SK-N-SH treated with all-trans-retinoic acid at 6 μM for 48 hours (cell line): ENCODE results near the gene SLC25A36.
"Not testable (repeated sequence)": the region's sequence is repeated elsewhere in the genome, so short reads cannot be mapped to it uniquely, and the experiment has no call there.

Experiments
- ATAC-seq: fragments of 200-7000 bp; cut with Tn5 transposase; 3 replicates; pipeline ENCODE4 v1.9.1; 2020; ENCODE audit warnings: mild to moderate bottlenecking, moderate library complexity
- ARNTL ChIP-seq: fragments of 450-650 bp; formaldehyde crosslinking; IDR thresholded peaks from 2 replicates; pipeline ENCODE4 v1.5.0; 2020; ENCODE audit warnings: low read depth, mild to moderate bottlenecking, moderate library complexity, borderline replicate concordance
- BACH2 ChIP-seq: fragments of 250-450 bp; sonication (Bioruptor Pico); IDR thresholded peaks from 2 replicates; pipeline ENCODE4 v1.9.0; 2021; ENCODE audit warnings: mild to moderate bottlenecking, borderline replicate concordance
- CREB5 ChIP-seq: fragments of 250-450 bp; sonication (Bioruptor Pico); IDR thresholded peaks from 2 replicates; pipeline ENCODE4 v1.5.1; 2020; ENCODE audit warnings: low read depth, mild to moderate bottlenecking, moderate library complexity
- CSDC2 ChIP-seq: fragments of 250-450 bp; sonication (Bioruptor Pico); IDR thresholded peaks from 2 replicates; pipeline ENCODE4 v1.5.0; 2020; ENCODE audit warnings: mild to moderate bottlenecking, moderate library complexity
- CSRNP3 ChIP-seq: fragments of 250-450 bp; sonication (Bioruptor Pico); IDR thresholded peaks from 2 replicates; pipeline ENCODE4 v1.5.1; 2021; ENCODE audit warnings: mild to moderate bottlenecking, moderate library complexity
- ESRRG ChIP-seq: fragments of 250-450 bp; sonication (Bioruptor Pico); IDR thresholded peaks from 2 replicates; pipeline ENCODE4 v1.6.1; 2021; ENCODE audit warnings: mild to moderate bottlenecking
- GLIS3 ChIP-seq: fragments of 250-450 bp; sonication (Bioruptor Pico); IDR thresholded peaks from 2 replicates; pipeline ENCODE4 v1.5.0; 2020; ENCODE audit warnings: mild to moderate bottlenecking, moderate library complexity
- ISL1 ChIP-seq: fragments of 250-450 bp; sonication (Bioruptor Pico); IDR thresholded peaks from 2 replicates; pipeline ENCODE4 v2.1.2; 2022; ENCODE audit warnings: mild to moderate bottlenecking, moderate library complexity
- PATZ1 ChIP-seq: fragments of 250-450 bp; sonication (Bioruptor Pico); IDR thresholded peaks from 2 replicates; pipeline ENCODE4 v1.8.0; 2020; ENCODE audit warnings: mild to moderate bottlenecking, moderate library complexity, borderline replicate concordance
- POU6F1 ChIP-seq: fragments of 250-450 bp; sonication (Bioruptor Pico); IDR thresholded peaks from 2 replicates; pipeline ENCODE4 v1.8.0; 2021; ENCODE audit warnings: low read depth, mild to moderate bottlenecking, moderate library complexity, borderline replicate concordance
- PPARA ChIP-seq: fragments of 250-450 bp; sonication (Bioruptor Pico); IDR thresholded peaks from 2 replicates; pipeline ENCODE4 v1.5.0; 2020; ENCODE audit warnings: mild to moderate bottlenecking, borderline replicate concordance
- RARB ChIP-seq: fragments of 250-450 bp; sonication (Bioruptor Pico); IDR thresholded peaks from 2 replicates; pipeline ENCODE4 v1.8.0; 2021; ENCODE audit warnings: mild to moderate bottlenecking, moderate library complexity
- SNAI2 ChIP-seq: fragments of 250-450 bp; sonication (Bioruptor Pico); IDR thresholded peaks from 2 replicates; pipeline ENCODE4 v1.5.0; 2020; ENCODE audit warnings: mild to moderate bottlenecking, moderate library complexity
- TCF4 ChIP-seq: fragments of 250-450 bp; sonication (Bioruptor Pico); IDR thresholded peaks from 2 replicates; pipeline ENCODE4 v1.8.0; 2021; ENCODE audit warnings: mild to moderate bottlenecking, moderate library complexity, borderline replicate concordance
- TOX ChIP-seq: fragments of 250-450 bp; sonication (Bioruptor Pico); IDR thresholded peaks from 2 replicates; pipeline ENCODE4 v1.8.0; 2021; ENCODE audit warnings: mild to moderate bottlenecking, moderate library complexity, borderline replicate concordance
- TSHZ2 ChIP-seq: fragments of 250-450 bp; sonication (Bioruptor Pico); IDR thresholded peaks from 2 replicates; pipeline ENCODE4 v1.5.0; 2020; ENCODE audit warnings: mild to moderate bottlenecking, moderate library complexity
- ZC3H10 ChIP-seq: fragments of 250-450 bp; sonication (Bioruptor Pico); IDR thresholded peaks from 2 replicates; pipeline ENCODE4 v1.5.1; 2021; ENCODE audit warnings: mild to moderate bottlenecking, moderate library complexity
- ZFP3 ChIP-seq: fragments of 250-450 bp; sonication (Bioruptor Pico); IDR thresholded peaks from 2 replicates; pipeline ENCODE4 v1.5.0; 2020; ENCODE audit warnings: mild to moderate bottlenecking, moderate library complexity
- ZFP30 ChIP-seq: fragments of 450-650 bp; formaldehyde crosslinking; IDR thresholded peaks from 2 replicates; pipeline ENCODE4 v1.5.0; 2022; ENCODE audit warnings: mild to moderate bottlenecking, moderate library complexity
- ZNF565 ChIP-seq: fragments of 450-650 bp; formaldehyde crosslinking; conservative IDR thresholded peaks from 2 replicates; pipeline ENCODE4 v1.5.0; 2020; ENCODE audit warnings: low read depth, mild to moderate bottlenecking, moderate library complexity
- ZNF70 ChIP-seq: fragments of 450-650 bp; formaldehyde crosslinking; IDR thresholded peaks from 2 replicates; pipeline ENCODE4 v1.5.0; 2020; ENCODE audit warnings: mild to moderate bottlenecking, moderate library complexity
- ZNF8 ChIP-seq: fragments of 450-650 bp; formaldehyde crosslinking; IDR thresholded peaks from 2 replicates; pipeline ENCODE4 v1.5.0; 2020; ENCODE audit warnings: mild to moderate bottlenecking, moderate library complexity

Gene SLC25A36

GRCh38 chr3:140950144-140950543 is 8.5 kb downstream of the SLC25A36 start (continued):
- TF ChIP-seq CREB5 (CRISPR knock-in tag), result no peak

GRCh38 chr3:140950863-140951262 is 9.2 kb downstream of the SLC25A36 start:
- TF ChIP-seq TOX (CRISPR knock-in tag), result no peak
- no peak for TF ChIP-seq ZNF70 (CRISPR knock-in tag)
- no peak for TF ChIP-seq ESRRG
- no peak for TF ChIP-seq TCF4 (CRISPR knock-in tag)
- no peak for TF ChIP-seq RARB
- TF ChIP-seq PATZ1, result no peak
- TF ChIP-seq BACH2 (CRISPR knock-in tag), result no peak
- no peak for TF ChIP-seq GLIS3 (CRISPR knock-in tag)
- no peak for TF ChIP-seq ZC3H10 (CRISPR knock-in tag)
- no peak for TF ChIP-seq PPARA
- no peak for TF ChIP-seq ZFP3
- TF ChIP-seq, all 23 proteins: peak for 0
- no peak for ATAC-seq

- ATAC-seq, result not testable (repeated sequence)
Measured at GRCh38 chr3:140951750-140952149, 10.1 kb downstream of the SLC25A36 start.

- TF ChIP-seq PATZ1, result peak; percentile 89; the same call in 1 of the 2 replicates
- no peak for TF ChIP-seq POU6F1 (CRISPR knock-in tag)
- TF ChIP-seq ZNF8, result no peak
- TF ChIP-seq SNAI2 (CRISPR knock-in tag), result no peak
- TF ChIP-seq ZC3H10 (CRISPR knock-in tag), result no peak
- TF ChIP-seq ZNF565 (CRISPR knock-in tag), result no peak
- TF ChIP-seq CREB5 (CRISPR knock-in tag), result no peak
- TF ChIP-seq CSDC2 (CRISPR knock-in tag), result no peak
- TF ChIP-seq ISL1 (CRISPR knock-in tag), result peak; percentile 80
- ATAC-seq, result peak; percentile 91
Measured at GRCh38 chr3:140953028-140953960, 11.7 kb downstream of the SLC25A36 start.

- no peak for ATAC-seq
- TF ChIP-seq CSRNP3 (no peak), ZFP3 (no peak), ZNF70 (CRISPR knock-in tag) (no peak), CSDC2 (CRISPR knock-in tag) (no peak), ISL1 (CRISPR knock-in tag) (no peak), BACH2 (CRISPR knock-in tag) (no peak), TSHZ2 (CRISPR knock-in tag) (no peak), SNAI2 (CRISPR knock-in tag) (no peak), ARNTL (CRISPR knock-in tag) (no peak), ZFP30 (no peak), ZC3H10 (CRISPR knock-in tag) (no peak), RARB (no peak), PPARA (no peak)
Measured at GRCh38 chr3:140954576-140954975, 12.9 kb downstream of the SLC25A36 start.
